GM18909 (cell line): ENCODE data around the gene PLEKHH2.
"Not testable (repeated sequence)": the region's sequence is repeated elsewhere in the genome, so short reads cannot be mapped to it uniquely, and the experiment has no call there.

Experiments
- ATAC-seq: cut with Tn5 transposase; IDR thresholded peaks from one replicate; pipeline ENCODE4 v1.9.1; 2021; ENCODE audit warnings: mild to moderate bottlenecking; ENCODE audit not compliant: unreplicated experiment, poor library complexity

The PLEKHH2 gene

DNA sequence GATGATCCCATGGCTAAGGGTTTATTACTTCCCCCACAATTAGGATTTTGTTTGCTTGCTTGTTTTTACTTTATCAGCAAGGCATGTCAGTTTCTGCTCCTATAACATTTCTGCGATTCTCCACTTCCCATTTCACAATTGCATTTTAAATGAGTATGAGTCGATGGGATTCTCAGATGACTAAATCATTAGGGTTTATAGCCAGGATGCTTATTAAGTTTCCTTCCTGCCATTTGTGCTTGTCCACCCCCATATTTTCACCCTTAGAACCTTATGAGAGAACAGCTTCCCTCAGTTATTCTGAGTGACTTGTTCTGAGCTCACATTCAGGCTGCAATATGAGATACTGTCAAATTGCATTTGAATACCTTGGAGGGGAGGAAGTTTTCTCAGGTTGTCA lies 77.1 kb downstream of the PLEKHH2 start:
- ATAC-seq: no peak

GRCh38 chr2:43715300-43716098 lies 78.4 kb downstream of the PLEKHH2 start:
- ATAC-seq: no peak

DNA sequence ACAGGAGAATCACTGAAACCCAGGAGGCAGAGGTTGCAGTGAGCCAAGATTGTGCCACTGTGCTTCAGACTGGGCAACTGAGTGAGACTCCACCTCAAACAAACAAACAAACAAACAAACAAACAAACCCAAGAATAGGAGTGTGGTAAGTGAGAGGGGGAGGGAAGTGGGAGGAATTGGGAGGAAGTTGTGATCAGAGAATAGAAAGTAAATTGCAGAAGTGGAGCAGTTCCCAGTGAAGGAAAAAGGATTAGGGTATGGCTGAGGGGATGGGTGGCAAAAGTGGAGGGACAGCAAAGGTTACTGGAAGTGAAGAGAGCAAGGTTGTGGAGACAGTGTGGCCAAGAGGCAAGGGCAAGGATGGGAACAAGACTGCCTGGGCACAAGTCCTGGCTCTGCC lies 80.3 kb downstream of the PLEKHH2 start:
- no peak for ATAC-seq

DNA sequence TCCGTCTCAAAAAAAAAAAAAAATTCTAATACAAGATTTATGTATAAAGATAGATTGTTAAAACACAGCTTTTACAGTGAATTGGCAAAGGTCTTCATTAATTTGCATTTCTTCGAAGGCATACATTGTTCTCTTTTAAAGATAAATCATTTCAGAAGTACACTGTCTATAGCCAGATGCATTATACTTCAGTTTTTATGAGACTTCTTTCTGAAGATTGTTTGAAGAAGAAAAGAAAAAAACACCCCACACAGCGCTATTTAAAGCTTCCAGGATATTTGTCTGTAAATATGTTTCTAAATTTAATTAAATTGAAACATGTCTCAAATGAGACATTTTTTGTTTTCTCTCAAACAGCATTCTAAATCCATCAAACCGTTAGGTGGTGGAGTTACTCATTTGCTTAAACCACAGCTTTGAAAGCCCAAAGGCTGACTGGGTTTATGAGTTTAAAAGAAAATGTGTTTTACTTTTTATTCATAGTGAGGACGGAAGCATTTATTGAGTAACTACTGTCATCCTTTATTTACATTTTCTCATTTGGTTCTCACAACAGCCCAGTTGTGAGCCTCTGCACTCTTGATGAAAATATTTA lies 81.6 kb downstream of the PLEKHH2 start:
- ATAC-seq: no peak

DNA sequence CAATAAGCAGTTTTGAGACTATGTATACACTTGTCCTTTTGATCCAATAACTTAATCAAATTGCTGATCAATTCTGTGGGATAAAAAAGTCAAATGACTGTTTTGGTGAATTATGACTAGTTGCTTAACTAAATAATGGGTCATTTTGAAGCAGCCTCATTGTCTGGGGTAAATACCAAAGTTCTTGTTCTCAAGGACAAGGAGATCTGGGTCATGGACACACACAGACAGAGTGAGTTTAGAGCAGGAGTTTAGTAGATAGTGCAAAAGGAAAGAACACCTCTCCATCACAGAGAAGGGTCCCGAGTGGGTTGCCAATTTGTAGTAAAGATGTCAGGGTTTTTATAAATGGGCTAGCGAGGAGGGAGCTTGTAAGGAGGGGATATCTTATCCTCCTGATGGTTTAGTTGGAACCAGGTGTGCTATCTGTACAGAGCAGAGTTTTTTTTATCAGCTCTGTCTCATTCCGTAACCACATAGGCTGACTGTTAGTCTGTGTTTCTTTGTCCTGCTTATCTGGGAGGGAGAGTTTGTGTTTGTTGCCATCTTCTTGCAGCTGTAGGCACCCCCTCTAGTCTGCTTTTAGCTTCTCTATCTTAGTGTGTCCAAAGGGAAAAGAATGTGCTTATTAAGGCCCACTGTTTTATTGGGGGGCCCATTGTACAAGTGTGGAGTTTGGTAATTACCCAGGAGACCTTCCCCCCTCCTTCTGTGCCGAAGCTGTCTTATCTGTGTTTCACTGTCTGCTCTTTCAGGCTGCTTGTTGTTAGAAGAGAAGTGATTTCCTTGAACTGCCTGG lies 87.9 kb downstream of the PLEKHH2 start:
- ATAC-seq: no peak

- ATAC-seq: no peak
Measured at GRCh38 chr2:43725711-43726246, 88.7 kb downstream of the PLEKHH2 start.

DNA sequence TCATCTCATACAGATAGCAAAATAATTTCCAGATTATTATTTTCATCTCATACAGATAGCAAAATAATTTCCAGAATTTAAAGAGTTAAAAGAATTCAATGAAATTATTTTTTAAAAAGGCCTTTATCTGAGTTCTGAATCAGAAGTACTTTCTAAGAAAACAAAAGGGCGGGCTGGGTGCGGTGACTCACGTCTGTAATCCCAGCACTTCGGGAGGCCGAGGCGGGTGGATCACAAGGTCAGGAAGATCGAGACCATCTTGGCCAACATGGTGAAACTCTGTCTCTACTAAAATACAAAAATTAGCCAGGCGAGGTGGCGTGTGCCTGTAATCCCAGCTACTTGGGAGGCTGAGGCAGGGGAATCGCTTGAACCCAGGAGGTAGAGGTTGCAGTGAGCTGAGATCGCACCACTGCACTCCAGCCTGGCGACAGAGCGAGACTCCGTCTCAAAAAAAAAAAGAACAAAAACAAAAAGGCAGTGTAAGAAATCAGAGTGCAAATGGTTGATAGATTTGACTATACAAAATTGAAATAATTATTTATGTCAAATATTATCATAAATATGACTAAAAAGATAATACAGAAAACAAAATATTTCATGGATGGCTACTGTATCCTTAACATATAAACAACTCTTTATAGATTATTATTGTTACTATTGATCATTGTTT lies 90.0 kb downstream of the PLEKHH2 start:
- ATAC-seq: not testable (repeated sequence)

DNA sequence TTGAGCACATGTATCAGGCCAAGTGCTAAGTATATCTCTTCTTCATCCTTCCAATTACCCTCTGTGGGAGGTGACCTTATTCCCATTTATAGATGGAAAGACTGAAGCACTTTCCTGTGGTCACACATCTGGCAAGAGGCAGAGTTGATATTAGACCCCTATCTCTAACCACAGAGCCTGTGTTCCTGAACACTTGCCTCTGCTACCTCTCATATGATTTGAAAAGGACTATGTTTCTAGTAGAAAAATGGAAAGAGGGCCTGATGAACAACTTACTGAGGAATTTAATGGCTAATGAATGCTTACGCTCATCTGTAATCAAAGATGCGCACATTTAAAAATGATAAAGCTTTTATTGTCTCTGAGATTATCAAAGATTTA lies 90.6 kb downstream of the PLEKHH2 start:
- no peak for ATAC-seq

DNA sequence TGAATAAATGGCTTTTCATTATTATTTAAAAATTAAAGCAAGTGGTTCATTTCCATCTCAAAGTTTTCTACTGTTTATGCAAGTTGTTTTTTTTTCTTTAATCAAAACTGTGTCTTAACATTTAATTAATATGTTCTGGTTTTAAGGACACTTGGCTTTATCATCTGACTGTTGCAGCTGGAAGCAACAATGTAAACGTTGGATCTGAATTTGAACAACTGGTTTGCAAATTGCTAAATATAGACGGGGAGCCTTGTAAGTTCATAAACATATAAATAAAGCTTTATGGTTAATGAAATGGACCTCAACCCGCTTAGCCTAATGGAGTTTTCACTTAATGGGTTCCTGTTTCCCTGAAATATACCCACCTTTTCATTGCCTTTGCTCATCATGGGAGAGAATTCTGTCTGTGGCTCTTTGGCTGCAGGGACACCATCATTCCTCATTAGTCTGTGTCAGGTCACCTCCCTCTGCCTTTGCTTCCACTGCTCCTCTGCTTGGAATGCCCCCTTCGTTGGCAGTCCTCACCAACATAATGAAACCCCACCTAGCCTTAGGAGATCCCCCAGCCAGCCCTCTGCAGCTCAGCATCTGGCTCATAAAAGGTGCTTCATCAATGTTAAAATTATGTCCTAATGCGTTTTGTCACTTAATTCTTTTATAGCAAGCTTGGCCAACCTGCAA lies 92.6 kb downstream of the PLEKHH2 start:
- no peak for ATAC-seq

DNA sequence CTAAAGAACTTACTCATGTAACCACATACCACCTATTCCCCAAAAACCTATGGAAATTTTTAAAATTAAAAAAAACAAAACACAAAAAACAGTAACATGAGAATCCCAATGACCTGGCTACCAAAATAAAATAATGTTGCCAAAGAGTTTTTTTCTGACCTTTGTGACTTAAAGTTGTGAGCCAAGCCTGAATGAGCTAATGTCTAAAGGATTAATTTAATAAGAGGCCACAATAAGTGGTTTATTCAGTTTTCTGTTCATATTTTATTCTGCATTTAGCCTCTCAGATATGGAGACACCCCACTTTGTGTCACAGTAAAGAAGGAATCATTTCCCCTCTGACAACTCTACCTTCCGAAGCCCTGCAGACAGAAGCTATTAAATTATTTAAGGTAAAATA lies 94.2 kb downstream of the PLEKHH2 start:
- ATAC-seq: no peak

DNA sequence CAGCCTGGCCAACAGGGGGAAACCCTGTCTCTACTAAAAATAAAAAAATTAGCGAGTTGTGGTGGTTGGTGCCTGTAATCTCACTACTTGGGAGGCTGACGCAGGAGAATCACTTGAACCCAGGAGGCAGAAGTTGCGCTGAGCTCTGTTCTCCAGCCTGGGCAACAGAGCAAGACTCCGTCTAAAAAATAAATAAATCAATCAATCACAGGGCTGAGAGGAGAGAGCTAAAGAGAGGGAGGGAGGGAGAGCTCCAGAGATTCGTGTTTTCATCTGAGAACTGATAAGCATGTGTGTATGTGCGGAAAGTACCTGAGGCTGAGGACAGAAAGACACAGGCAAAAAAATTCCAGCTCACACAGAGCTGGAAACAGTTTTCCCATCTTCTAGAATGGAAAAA lies 99.6 kb downstream of the PLEKHH2 start:
- no peak for ATAC-seq

GRCh38 chr2:43737097-43737854 lies 100.2 kb downstream of the PLEKHH2 start:
- ATAC-seq: no peak

DNA sequence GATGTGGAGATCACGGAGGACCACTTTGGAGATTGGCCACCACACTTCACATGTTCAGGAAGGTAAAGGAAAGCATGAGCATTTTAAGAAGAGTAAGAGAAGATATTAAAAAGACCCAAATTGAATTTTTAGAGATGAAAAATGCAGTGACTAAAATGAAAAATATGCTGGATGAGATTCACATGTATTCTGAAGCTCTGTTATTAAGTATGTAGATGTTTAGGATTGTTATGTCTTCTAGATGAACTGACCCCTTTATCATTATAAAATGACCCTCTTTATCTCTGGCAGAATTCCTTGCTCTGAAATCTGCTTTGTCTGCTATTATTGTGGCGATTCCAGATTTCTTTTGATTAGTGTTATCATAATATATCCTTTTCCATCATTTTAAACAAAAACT lies 100.8 kb downstream of the PLEKHH2 start:
- ATAC-seq: no peak

DNA sequence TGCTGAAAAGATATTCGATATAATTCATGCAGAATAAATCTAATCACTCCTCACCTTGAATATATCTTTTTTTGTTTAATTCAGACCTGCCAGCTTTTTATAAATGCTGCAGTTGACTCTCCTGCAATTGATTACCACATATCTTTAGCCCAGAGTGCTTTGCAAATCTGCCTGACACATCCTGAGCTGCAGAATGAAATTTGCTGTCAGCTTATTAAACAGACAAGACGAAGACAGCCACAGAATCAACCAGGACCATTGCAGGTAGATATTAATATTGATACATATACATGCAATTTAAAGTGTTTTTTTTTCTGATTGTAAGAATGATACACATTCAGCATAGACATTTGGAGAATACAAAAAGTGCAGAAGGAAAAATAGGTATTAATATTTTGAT lies 101.2 kb downstream of the PLEKHH2 start:
- ATAC-seq: no peak

GRCh38 chr2:43743706-43744105 lies 106.6 kb downstream of the PLEKHH2 start:
- no peak for ATAC-seq

- no peak for ATAC-seq
Measured at GRCh38 chr2:43745457-43745856, 108.4 kb downstream of the PLEKHH2 start.

DNA sequence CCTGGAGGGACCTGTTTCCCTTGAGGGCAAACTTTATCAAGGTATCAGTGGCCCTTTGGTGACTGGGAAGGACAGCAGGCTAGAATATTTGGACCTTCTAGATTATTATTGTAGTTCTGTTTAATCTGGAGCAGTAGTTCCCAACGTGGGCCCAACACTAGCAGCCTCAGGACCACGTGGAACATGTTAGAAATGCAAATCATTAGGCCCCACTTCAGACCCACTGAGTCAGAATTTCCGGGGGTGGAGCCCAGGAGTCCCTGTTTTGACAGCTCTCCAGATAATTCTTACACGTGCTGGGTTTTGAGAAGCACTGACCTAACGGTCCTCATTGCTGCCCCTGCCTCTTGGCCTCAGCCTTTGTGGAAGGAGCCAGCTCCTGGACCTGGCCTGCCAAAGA lies 111.3 kb downstream of the PLEKHH2 start:
- no peak for ATAC-seq

- ATAC-seq: no peak
Measured at GRCh38 chr2:43749583-43749982, 112.5 kb downstream of the PLEKHH2 start.

DNA sequence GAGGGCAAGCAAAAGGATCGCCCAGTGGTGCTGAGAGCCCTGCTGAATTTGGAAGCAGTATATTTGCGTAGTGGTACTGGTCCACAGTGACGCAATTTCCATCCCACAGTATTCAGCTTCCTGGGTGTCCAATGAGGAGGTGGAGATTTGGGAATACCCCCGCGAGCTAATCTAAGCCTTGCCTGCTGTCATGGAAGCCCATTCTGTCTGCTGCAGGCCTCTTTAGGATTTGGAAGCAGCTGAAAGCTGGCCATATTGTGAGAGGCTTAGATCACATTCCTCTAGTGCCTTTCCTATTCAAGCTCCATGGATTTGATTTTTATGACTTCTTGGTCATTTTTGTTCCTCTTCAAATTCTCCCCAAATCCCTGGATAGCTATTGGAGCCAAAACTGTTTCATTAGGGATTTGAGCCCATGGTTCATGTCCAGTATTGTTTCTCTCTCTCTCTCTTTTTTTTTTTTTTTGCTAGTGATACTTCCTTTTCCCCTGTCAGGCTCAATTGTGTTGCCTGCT lies 114.5 kb downstream of the PLEKHH2 start:
- no peak for ATAC-seq
